Activated CD4-positive, alpha-beta T cell treated with anti-CD3 and anti-CD28 coated beads, Interleukin-2, amount 10 ng/mL, durations not matched to agents 24 days and 14 days (primary cell): ENCODE measurements around the gene SLC6A14. TPM values are rescaled to one million over a fixed set of nuclear protein-coding genes. Genes with fewer than 3 reads are reported as not detected.

Experiments used
- DNase-seq: peaks from one replicate; pipeline ENCODE4 v3.0.0; 2022
- H3K27ac Mint-ChIP-seq: one replicate; pipeline ENCODE4 v1.8.0; 2022; ENCODE audit warnings: mild to moderate bottlenecking, mixed read lengths
- H3K27me3 Mint-ChIP-seq: one replicate; pipeline ENCODE4 v1.8.0; 2022; ENCODE audit warnings: mixed read lengths
- H3K36me3 Mint-ChIP-seq: one replicate; pipeline ENCODE4 v1.8.0; 2022; ENCODE audit warnings: low read depth, mild to moderate bottlenecking, mixed read lengths
- H3K4me1 Mint-ChIP-seq: one replicate; pipeline ENCODE4 v1.8.0; 2021; ENCODE audit warnings: mixed read lengths
- H3K4me3 Mint-ChIP-seq: one replicate; pipeline ENCODE4 v1.8.0; 2022; ENCODE audit warnings: mild to moderate bottlenecking, moderate library complexity, mixed read lengths
- H3K9me3 Mint-ChIP-seq: one replicate; pipeline ENCODE4 v1.8.0; 2021; ENCODE audit warnings: mixed read lengths
- intact Hi-C: fragments of 100-400 bp; cut with micrococcal nuclease; formaldehyde crosslinking; loops from one replicate; pipeline ENCODE4 v1.15.1; 2023
- total RNA-seq: library from RNA; stranded (reverse); gene quantifications from 2 replicates; pipeline ENCODE4 v1.2.3, GENCODE V29; 2022

The SLC6A14 gene
- not detected in 2 replicates for total RNA-seq

- intact Hi-C loops: no loop called here
- H3K9me3 Mint-ChIP-seq: no peaks in the 10 kb centered on the region
- DNase-seq: no peak
Measured at GRCh38 chrX:116436358-116436816, at the start of gene SLC6A14. Gene SLC6A14, plus strand, starts transcription at chrX:116436606. Its CDS starts 104 bp downstream, at chrX:116436710.

GRCh38 chrX:116395752-116396151 lies 40.7 kb upstream of the SLC6A14 start:
- intact Hi-C loops: no loop called here
- Mint-ChIP-seq H3K27me3 (no peaks in the 10 kb centered on the region), H3K4me1 (no peaks in the 10 kb centered on the region)

More at GRCh38 chrX:116436358-116436816, at the start of gene SLC6A14:
- Mint-ChIP-seq H3K4me1 (no peaks in the 10 kb centered on the region), H3K27me3 (no peaks in the 10 kb centered on the region), H3K36me3 (no peaks in the 10 kb centered on the region), H3K27ac (no peak within 1 kb of the TSS), H3K4me3 (no peak within 1 kb of the TSS)

GRCh38 chrX:116399681-116400080 lies 36.7 kb upstream of the SLC6A14 start:
- no peak for DNase-seq
- Mint-ChIP-seq H3K4me1 (no peaks in the 10 kb centered on the region), H3K9me3 (no peaks in the 10 kb centered on the region), H3K27ac (no peak overlapping the region), H3K36me3 (no peaks in the 10 kb centered on the region), H3K27me3 (no peaks in the 10 kb centered on the region), H3K4me3 (no peak overlapping the region)
- intact Hi-C loops: no loop called here

More at GRCh38 chrX:116395752-116396151, 40.7 kb upstream of the SLC6A14 start:
- Mint-ChIP-seq H3K9me3 (no peaks in the 10 kb centered on the region), H3K4me3 (no peak overlapping the region), H3K27ac (no peak overlapping the region), H3K36me3 (no peaks in the 10 kb centered on the region)
- DNase-seq: no peak

- intact Hi-C loops: no loop called here
- Mint-ChIP-seq H3K9me3 (no peaks in the 10 kb centered on the region), H3K36me3 (no peaks in the 10 kb centered on the region), H3K27ac (no peak overlapping the region), H3K4me3 (no peak overlapping the region), H3K27me3 (no peaks in the 10 kb centered on the region), H3K4me1 (no peaks in the 10 kb centered on the region)
- DNase-seq: no peak
Measured at GRCh38 chrX:116409219-116409618, 27.2 kb upstream of the SLC6A14 start.

- no peaks in the 10 kb centered on the region for H3K27me3 Mint-ChIP-seq
- intact Hi-C loops: no loop called here
- no peak overlapping the region for H3K27ac Mint-ChIP-seq
- no peaks in the 10 kb centered on the region for H3K4me1 Mint-ChIP-seq
- H3K4me3 Mint-ChIP-seq: no peak overlapping the region
- DNase-seq: no peak
- no peaks in the 10 kb centered on the region for H3K9me3 Mint-ChIP-seq
- H3K36me3 Mint-ChIP-seq: no peaks in the 10 kb centered on the region
Measured at GRCh38 chrX:116413273-116413672, 23.1 kb upstream of the SLC6A14 start.

GRCh38 chrX:116417214-116417613 lies 19.2 kb upstream of the SLC6A14 start:
- intact Hi-C loops: no loop called here
- no peak overlapping the region for H3K27ac Mint-ChIP-seq
- no peaks in the 10 kb centered on the region for H3K27me3 Mint-ChIP-seq
- no peaks in the 10 kb centered on the region for H3K4me1 Mint-ChIP-seq
- H3K9me3 Mint-ChIP-seq: no peaks in the 10 kb centered on the region
- DNase-seq: no peak
- no peaks in the 10 kb centered on the region for H3K36me3 Mint-ChIP-seq
- no peak overlapping the region for H3K4me3 Mint-ChIP-seq

- Mint-ChIP-seq H3K36me3 (no peaks in the 10 kb centered on the region), H3K9me3 (no peaks in the 10 kb centered on the region), H3K27ac (no peak overlapping the region), H3K4me3 (no peak overlapping the region), H3K4me1 (no peaks in the 10 kb centered on the region), H3K27me3 (no peaks in the 10 kb centered on the region)
- intact Hi-C loops: no loop called here
- DNase-seq: no peak
Measured at GRCh38 chrX:116417968-116418367, 18.4 kb upstream of the SLC6A14 start.

GRCh38 chrX:116427978-116428377 lies 8.4 kb upstream of the SLC6A14 start:
- Mint-ChIP-seq H3K9me3 (no peaks in the 10 kb centered on the region), H3K36me3 (no peaks in the 10 kb centered on the region), H3K27me3 (no peaks in the 10 kb centered on the region), H3K4me3 (no peak overlapping the region), H3K4me1 (no peaks in the 10 kb centered on the region), H3K27ac (no peak overlapping the region)
- DNase-seq: no peak
- intact Hi-C loops: no loop called here

- intact Hi-C loops: no loop called here
- H3K4me1 Mint-ChIP-seq: no peaks in the 10 kb centered on the region
- H3K9me3 Mint-ChIP-seq: no peaks in the 10 kb centered on the region
- no peak for DNase-seq
- H3K4me3 Mint-ChIP-seq: no peak overlapping the region
- no peaks in the 10 kb centered on the region for H3K27me3 Mint-ChIP-seq
- no peaks in the 10 kb centered on the region for H3K36me3 Mint-ChIP-seq
- H3K27ac Mint-ChIP-seq: no peak overlapping the region
Measured at GRCh38 chrX:116435597-116435996, 809 bp upstream of the SLC6A14 start.

GRCh38 chrX:116449156-116449555 lies 12.8 kb downstream of the SLC6A14 start:
- Mint-ChIP-seq H3K27ac (no peak overlapping the region), H3K27me3 (no peaks in the 10 kb centered on the region), H3K9me3 (no peaks in the 10 kb centered on the region), H3K4me3 (no peak overlapping the region), H3K4me1 (no peaks in the 10 kb centered on the region), H3K36me3 (no peaks in the 10 kb centered on the region)
- intact Hi-C loops: no loop called here
- DNase-seq: no peak

- Mint-ChIP-seq H3K27me3 (no peaks in the 10 kb centered on the region), H3K4me1 (no peaks in the 10 kb centered on the region), H3K9me3 (no peaks in the 10 kb centered on the region), H3K27ac (no peak within 1 kb of the TSS), H3K4me3 (no peak within 1 kb of the TSS), H3K36me3 (no peaks in the 10 kb centered on the region)
- intact Hi-C loops: no loop called here
- no peak for DNase-seq
Measured at GRCh38 chrX:116462822-116463221, 26.4 kb downstream of the SLC6A14 start, which contains the start of gene CT83. Gene CT83, minus strand, starts transcription at chrX:116462976. Its CDS starts 120 bp downstream, at chrX:116462856.

GRCh38 chrX:116480059-116480458 lies 43.7 kb downstream of the SLC6A14 start:
- Mint-ChIP-seq H3K4me3 (no peak overlapping the region), H3K27ac (no peak overlapping the region), H3K4me1 (no peaks in the 10 kb centered on the region), H3K9me3 (no peaks in the 10 kb centered on the region), H3K27me3 (no peaks in the 10 kb centered on the region), H3K36me3 (no peaks in the 10 kb centered on the region)
- no peak for DNase-seq
- intact Hi-C loops: no loop called here

GRCh38 chrX:116490104-116490503 lies 53.7 kb downstream of the SLC6A14 start:
- no peak for DNase-seq
- Mint-ChIP-seq H3K9me3 (no peaks in the 10 kb centered on the region), H3K27ac (no peak overlapping the region), H3K4me3 (no peak overlapping the region), H3K27me3 (no peaks in the 10 kb centered on the region), H3K4me1 (no peaks in the 10 kb centered on the region), H3K36me3 (no peaks in the 10 kb centered on the region)
- intact Hi-C loops: no loop called here

GRCh38 chrX:116493271-116493670 lies 56.9 kb downstream of the SLC6A14 start:
- Mint-ChIP-seq H3K9me3 (no peaks in the 10 kb centered on the region), H3K27me3 (no peaks in the 10 kb centered on the region), H3K27ac (no peak overlapping the region), H3K36me3 (no peaks in the 10 kb centered on the region), H3K4me1 (no peaks in the 10 kb centered on the region), H3K4me3 (no peak overlapping the region)
- no peak for DNase-seq
- intact Hi-C loops: no loop called here

GRCh38 chrX:116499780-116500179 lies 63.4 kb downstream of the SLC6A14 start:
- intact Hi-C loops: no loop called here
- H3K4me1 Mint-ChIP-seq: no peaks in the 10 kb centered on the region

More at GRCh38 chrX:116499780-116500179, 63.4 kb downstream of the SLC6A14 start:
- Mint-ChIP-seq H3K36me3 (no peaks in the 10 kb centered on the region), H3K27ac (no peak overlapping the region), H3K9me3 (no peaks in the 10 kb centered on the region), H3K4me3 (no peak overlapping the region), H3K27me3 (no peaks in the 10 kb centered on the region)
- no peak for DNase-seq
